ENCODE results near the gene ADCY9.

The ADCY9 gene

DNA sequence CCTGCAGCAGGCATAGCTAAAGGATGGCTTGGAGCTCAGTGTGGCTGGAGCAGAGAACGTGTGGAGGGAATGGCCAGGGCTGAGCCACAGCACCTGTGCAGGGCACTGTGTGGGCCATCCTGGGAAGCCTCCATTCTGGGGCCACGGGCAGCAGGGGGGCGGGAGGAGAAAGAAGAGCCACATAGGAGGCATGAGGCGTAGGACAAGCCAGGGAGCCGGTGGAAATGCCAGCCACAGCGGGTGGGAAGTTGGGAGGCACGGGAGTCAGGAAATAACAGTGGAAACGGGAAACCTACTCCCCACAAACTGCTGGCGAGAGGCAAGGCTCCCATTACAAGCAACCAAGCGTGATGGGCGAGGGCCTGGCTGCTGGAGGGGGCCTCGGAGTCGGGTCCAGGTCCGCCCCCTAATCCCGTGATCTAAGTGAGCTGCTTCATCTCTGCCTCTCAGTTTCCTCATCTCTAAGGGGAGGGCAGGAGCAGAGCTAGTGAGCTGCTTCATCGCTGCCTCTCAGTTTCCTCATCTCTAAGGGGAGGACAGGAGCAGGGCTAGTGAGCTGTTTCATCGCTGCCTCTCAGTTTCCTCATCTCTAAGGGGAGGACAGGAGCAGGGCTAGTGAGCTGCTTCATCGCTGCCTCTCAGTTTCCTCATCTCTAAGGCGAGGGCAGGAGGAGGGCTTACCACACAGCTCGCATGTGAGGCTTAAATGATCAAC lies 104.9 kb downstream of the ADCY9 start:
- no peak overlapping the region for H3K4me3 ChIP-seq (ENCODE audit: insufficient read depth in 1 of 2, low read depth in 1 of 2, low read length in 2 of 2)
- H4K8ac ChIP-seq (ENCODE audit: low read length) = peak overlapping the region; percentile 71
- peaks cover 4% of the 10 kb centered on the region for H3K79me1 ChIP-seq (replicated peaks; ENCODE audit: low read length, poor library complexity, severe bottlenecking)
- H4K91ac ChIP-seq (ENCODE audit: low read length) = peak overlapping the region; percentile 78
- no peaks in the 10 kb centered on the region for H3K9me3 ChIP-seq (ENCODE audit: control insufficient read depth, low read length)
- H2AFZ ChIP-seq (ENCODE audit: low read depth, low read length) = no peak overlapping the region
- WGBS = 76% methylated on average over 20 of the region's 20 CpGs
- peak overlapping the region; percentile 20 for H3K27ac ChIP-seq (ENCODE audit: low read length, poor library complexity, severe bottlenecking)
- no peak overlapping the region for H3K4ac ChIP-seq (ENCODE audit: low read depth in 1 of 2, low read length in 2 of 2)
- peak overlapping the region in 1 of 2 experiments; percentile 29 for H3K18ac ChIP-seq (ENCODE audit: low read depth in 1 of 2, low read length in 2 of 2)
- DNase-seq = no peak
- peak overlapping the region; percentile 70 for H2AK5ac ChIP-seq (ENCODE audit: low read length, severe bottlenecking)
- H3K23ac ChIP-seq (ENCODE audit: low read length in 2 of 2) = no peak overlapping the region
- peaks cover 28% of the 10 kb centered on the region for H3K4me1 ChIP-seq (ENCODE audit: control insufficient read depth, insufficient read depth, low read depth, low read length)
- H2BK15ac ChIP-seq (ENCODE audit: low read depth, poor library complexity, severe bottlenecking) = peak overlapping the region; percentile 35
- no peak overlapping the region for H3K9ac ChIP-seq (ENCODE audit: low read length)
- H3K27me3 ChIP-seq (ENCODE audit: control insufficient read depth in 1 of 2, insufficient read depth in 1 of 2, low read length in 2 of 2) = no peaks in the 10 kb centered on the region
- no peak overlapping the region for H2BK120ac ChIP-seq (ENCODE audit: low read depth, low read length)
- peaks cover 0 to under 1% of the 10 kb centered on the region in 2 experiments for H3K36me3 ChIP-seq (ENCODE audit: control insufficient read depth in 1 of 2, insufficient read depth in 2 of 2, low read depth in 1 of 2, low read length in 2 of 2)
- H2BK12ac ChIP-seq (ENCODE audit: low read length in 2 of 2) = peak overlapping the region in 1 of 2 experiments; percentile 24
- H3K4me2 ChIP-seq (ENCODE audit: low read length, poor library complexity, severe bottlenecking) = peak overlapping the region; percentile 32
- H3K14ac ChIP-seq (ENCODE audit: low read length in 2 of 2) = no peak overlapping the region
- H2BK5ac ChIP-seq (ENCODE audit: low read depth, low read length, poor library complexity, severe bottlenecking) = no peak overlapping the region

DNA sequence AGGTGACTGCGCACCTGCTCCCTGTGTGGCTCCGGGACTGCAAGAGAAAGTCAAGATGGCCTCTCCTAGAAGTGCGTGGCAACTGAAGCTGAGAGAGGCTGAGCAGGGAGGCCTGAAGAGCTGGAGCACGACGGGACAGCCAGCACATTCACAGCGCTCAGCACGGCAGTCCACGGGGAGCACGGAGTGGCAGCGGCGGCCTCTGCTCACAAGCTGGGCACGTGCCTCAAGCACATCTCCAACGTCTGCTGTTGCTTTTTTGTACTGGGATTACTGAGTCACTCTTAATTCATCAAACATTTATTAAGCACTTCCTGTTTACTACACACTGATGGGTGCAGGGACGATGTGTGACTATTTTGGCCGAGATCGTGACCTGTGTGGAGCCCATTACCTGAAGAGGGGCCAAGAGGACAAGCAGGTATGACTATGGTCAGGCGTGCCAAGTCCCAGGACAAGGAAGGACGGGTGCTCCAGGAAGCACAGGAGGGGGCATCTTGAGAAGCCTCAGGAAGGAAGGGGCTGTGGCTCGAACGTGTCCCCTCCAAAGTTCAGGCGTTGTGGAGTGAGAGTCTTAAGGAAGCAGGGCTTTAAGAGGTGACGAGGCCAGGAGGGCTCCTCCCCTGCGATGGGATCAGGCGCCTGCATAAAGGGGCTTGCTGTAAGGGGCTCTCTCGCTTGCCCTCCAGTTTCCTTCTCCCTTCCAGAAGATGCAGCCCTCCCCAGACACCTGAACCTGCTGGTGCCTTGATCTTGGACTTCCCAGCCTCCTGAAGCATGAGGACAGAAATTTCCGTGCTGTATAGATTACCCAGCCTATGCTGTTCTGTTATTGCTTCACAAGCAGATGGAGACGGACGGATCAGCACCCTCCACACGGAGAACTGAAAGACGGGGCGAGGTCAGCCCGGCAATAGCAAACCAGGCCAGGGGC lies 105.8 kb downstream of the ADCY9 start:
- Histone ChIP-seq H4K91ac (ENCODE audit: low read length) (no peak overlapping the region), H3K9me3 (ENCODE audit: control insufficient read depth, low read length) (no peaks in the 10 kb centered on the region), H4K8ac (ENCODE audit: low read length) (no peak overlapping the region), H3K9ac (ENCODE audit: low read length) (no peak overlapping the region), H3K79me1 (replicated peaks; ENCODE audit: low read length, poor library complexity, severe bottlenecking) (peaks cover 11% of the 10 kb centered on the region), H2BK12ac (ENCODE audit: low read length in 2 of 2) (no peak overlapping the region), H2BK120ac (ENCODE audit: low read depth, low read length) (no peak overlapping the region), H3K23ac (ENCODE audit: low read length in 2 of 2) (no peak overlapping the region), H3K27ac (ENCODE audit: low read length, poor library complexity, severe bottlenecking) (peak overlapping the region; percentile 20), H3K4ac (ENCODE audit: low read depth in 1 of 2, low read length in 2 of 2) (no peak overlapping the region), H3K4me1 (ENCODE audit: control insufficient read depth, insufficient read depth, low read depth, low read length) (peaks cover 27% of the 10 kb centered on the region), H3K4me2 (ENCODE audit: low read length, poor library complexity, severe bottlenecking) (no peak overlapping the region), H2AK5ac (ENCODE audit: low read length, severe bottlenecking) (peak overlapping the region; percentile 2), H3K14ac (ENCODE audit: low read length in 2 of 2) (no peak overlapping the region), H3K18ac (ENCODE audit: low read depth in 1 of 2, low read length in 2 of 2) (no peak overlapping the region), H3K36me3 (ENCODE audit: control insufficient read depth in 1 of 2, insufficient read depth in 2 of 2, low read depth in 1 of 2, low read length in 2 of 2) (peaks cover 0 to 5% of the 10 kb centered on the region in 2 experiments), H3K27me3 (ENCODE audit: control insufficient read depth in 1 of 2, insufficient read depth in 1 of 2, low read length in 2 of 2) (no peaks in the 10 kb centered on the region), H2BK15ac (ENCODE audit: low read depth, poor library complexity, severe bottlenecking) (no peak overlapping the region), H2BK5ac (ENCODE audit: low read depth, low read length, poor library complexity, severe bottlenecking) (no peak overlapping the region), H2AFZ (ENCODE audit: low read depth, low read length) (no peak overlapping the region), H3K4me3 (ENCODE audit: insufficient read depth in 1 of 2, low read depth in 1 of 2, low read length in 2 of 2) (no peak overlapping the region)
- 83% methylated on average over 31 of the region's 32 CpGs for WGBS
- no peak for DNase-seq

DNA sequence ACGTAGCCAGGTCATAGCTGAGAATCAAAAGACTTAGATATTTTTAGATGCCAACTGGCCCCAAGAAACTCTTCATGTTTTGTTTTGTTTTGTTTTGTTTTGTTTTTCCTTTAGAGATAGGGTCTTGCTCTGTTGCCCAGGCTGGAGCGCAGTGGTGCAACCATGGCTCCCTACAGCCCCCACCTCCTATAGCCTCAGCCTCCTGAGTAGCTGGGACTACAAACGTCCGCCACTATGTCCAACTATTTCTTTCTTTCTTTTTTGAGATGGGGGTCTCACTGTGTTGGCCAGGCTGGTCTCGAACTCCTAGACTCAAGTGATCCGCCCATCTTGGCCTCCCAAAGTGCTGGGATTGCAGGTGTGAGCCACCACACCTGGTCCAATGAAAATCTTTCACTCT lies 107.1 kb downstream of the ADCY9 start:
- peaks cover 13% of the 10 kb centered on the region for H3K79me1 ChIP-seq (replicated peaks; ENCODE audit: low read length, poor library complexity, severe bottlenecking)
- H2BK12ac ChIP-seq (ENCODE audit: low read length in 2 of 2) = no peak overlapping the region
- no peak overlapping the region for H3K27ac ChIP-seq (ENCODE audit: low read length, poor library complexity, severe bottlenecking)
- no peak overlapping the region for H3K18ac ChIP-seq (ENCODE audit: low read depth in 1 of 2, low read length in 2 of 2)
- peaks cover 20% of the 10 kb centered on the region for H3K4me1 ChIP-seq (ENCODE audit: control insufficient read depth, insufficient read depth, low read depth, low read length)
- H3K9me3 ChIP-seq (ENCODE audit: control insufficient read depth, low read length) = no peaks in the 10 kb centered on the region
- 96% methylated on average over 6 of the region's 6 CpGs for WGBS
- no peak overlapping the region for H3K14ac ChIP-seq (ENCODE audit: low read length in 2 of 2)
- H3K4ac ChIP-seq (ENCODE audit: low read depth in 1 of 2, low read length in 2 of 2) = no peak overlapping the region
- H3K9ac ChIP-seq (ENCODE audit: low read length) = no peak overlapping the region
- peaks cover 0 to 5% of the 10 kb centered on the region in 2 experiments for H3K36me3 ChIP-seq (ENCODE audit: control insufficient read depth in 1 of 2, insufficient read depth in 2 of 2, low read depth in 1 of 2, low read length in 2 of 2)
- peak overlapping the region; percentile 12 for H2AK5ac ChIP-seq (ENCODE audit: low read length, severe bottlenecking)
- H2BK15ac ChIP-seq (ENCODE audit: low read depth, poor library complexity, severe bottlenecking) = no peak overlapping the region
- H3K4me2 ChIP-seq (ENCODE audit: low read length, poor library complexity, severe bottlenecking) = no peak overlapping the region
- H2BK120ac ChIP-seq (ENCODE audit: low read depth, low read length) = no peak overlapping the region
- no peak for DNase-seq
- H3K23ac ChIP-seq (ENCODE audit: low read length in 2 of 2) = no peak overlapping the region
- no peaks in the 10 kb centered on the region for H3K27me3 ChIP-seq (ENCODE audit: control insufficient read depth in 1 of 2, insufficient read depth in 1 of 2, low read length in 2 of 2)
- no peak overlapping the region for H4K8ac ChIP-seq (ENCODE audit: low read length)
- H2AFZ ChIP-seq (ENCODE audit: low read depth, low read length) = no peak overlapping the region
- no peak overlapping the region for H2BK5ac ChIP-seq (ENCODE audit: low read depth, low read length, poor library complexity, severe bottlenecking)
- no peak overlapping the region for H3K4me3 ChIP-seq (ENCODE audit: insufficient read depth in 1 of 2, low read depth in 1 of 2, low read length in 2 of 2)
- no peak overlapping the region for H4K91ac ChIP-seq (ENCODE audit: low read length)

DNA sequence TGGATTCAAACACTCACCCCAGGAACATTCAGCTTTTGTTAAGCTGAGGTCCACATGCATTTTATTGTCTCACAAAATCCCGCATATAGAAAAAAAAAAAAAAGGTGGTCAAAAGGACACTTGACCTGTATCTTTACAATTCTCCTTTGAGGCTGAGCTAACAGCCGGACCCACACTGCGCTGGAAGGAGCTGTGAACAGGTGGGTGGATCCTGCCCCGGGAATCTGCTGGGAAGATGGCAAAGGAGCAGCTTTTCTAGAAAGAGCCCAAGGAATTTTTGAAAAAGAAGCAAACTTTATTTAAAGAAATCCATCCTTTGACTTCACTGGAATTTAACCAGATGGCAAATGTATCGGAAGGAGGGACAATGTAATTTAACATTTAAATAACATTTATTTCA lies 108.1 kb downstream of the ADCY9 start:
- Histone ChIP-seq H2AK5ac (ENCODE audit: low read length, severe bottlenecking) (no peak overlapping the region), H4K91ac (ENCODE audit: low read length) (no peak overlapping the region), H3K9ac (ENCODE audit: low read length) (no peak overlapping the region), H2BK15ac (ENCODE audit: low read depth, poor library complexity, severe bottlenecking) (no peak overlapping the region), H3K14ac (ENCODE audit: low read length in 2 of 2) (no peak overlapping the region), H3K4me3 (ENCODE audit: insufficient read depth in 1 of 2, low read depth in 1 of 2, low read length in 2 of 2) (no peak overlapping the region), H3K4me1 (ENCODE audit: control insufficient read depth, insufficient read depth, low read depth, low read length) (peaks cover 20% of the 10 kb centered on the region), H2BK5ac (ENCODE audit: low read depth, low read length, poor library complexity, severe bottlenecking) (no peak overlapping the region), H3K4ac (ENCODE audit: low read depth in 1 of 2, low read length in 2 of 2) (no peak overlapping the region), H2AFZ (ENCODE audit: low read depth, low read length) (no peak overlapping the region), H3K36me3 (ENCODE audit: control insufficient read depth in 1 of 2, insufficient read depth in 2 of 2, low read depth in 1 of 2, low read length in 2 of 2) (peaks cover 2 to 5% of the 10 kb centered on the region in 2 experiments), H2BK120ac (ENCODE audit: low read depth, low read length) (no peak overlapping the region), H3K18ac (ENCODE audit: low read depth in 1 of 2, low read length in 2 of 2) (no peak overlapping the region), H3K23ac (ENCODE audit: low read length in 2 of 2) (no peak overlapping the region), H3K27ac (ENCODE audit: low read length, poor library complexity, severe bottlenecking) (no peak overlapping the region), H3K79me1 (replicated peaks; ENCODE audit: low read length, poor library complexity, severe bottlenecking) (peaks cover 13% of the 10 kb centered on the region), H2BK12ac (ENCODE audit: low read length in 2 of 2) (no peak overlapping the region), H3K9me3 (ENCODE audit: control insufficient read depth, low read length) (no peaks in the 10 kb centered on the region), H3K4me2 (ENCODE audit: low read length, poor library complexity, severe bottlenecking) (no peak overlapping the region), H3K27me3 (ENCODE audit: control insufficient read depth in 1 of 2, insufficient read depth in 1 of 2, low read length in 2 of 2) (no peaks in the 10 kb centered on the region), H4K8ac (ENCODE audit: low read length) (no peak overlapping the region)
- DNase-seq = no peak
- 92% methylated on average over 4 of the region's 5 CpGs for WGBS
